Measurements from ENCODE around the gene GIMD1. TPM values are rescaled to one million over a fixed set of nuclear protein-coding genes. Genes with fewer than 3 reads are reported as not detected.

Gene GIMD1
- polyA plus RNA-seq, 1 of the 3 experiments (the other 2 are of a cell fraction) = not detected

DNA sequence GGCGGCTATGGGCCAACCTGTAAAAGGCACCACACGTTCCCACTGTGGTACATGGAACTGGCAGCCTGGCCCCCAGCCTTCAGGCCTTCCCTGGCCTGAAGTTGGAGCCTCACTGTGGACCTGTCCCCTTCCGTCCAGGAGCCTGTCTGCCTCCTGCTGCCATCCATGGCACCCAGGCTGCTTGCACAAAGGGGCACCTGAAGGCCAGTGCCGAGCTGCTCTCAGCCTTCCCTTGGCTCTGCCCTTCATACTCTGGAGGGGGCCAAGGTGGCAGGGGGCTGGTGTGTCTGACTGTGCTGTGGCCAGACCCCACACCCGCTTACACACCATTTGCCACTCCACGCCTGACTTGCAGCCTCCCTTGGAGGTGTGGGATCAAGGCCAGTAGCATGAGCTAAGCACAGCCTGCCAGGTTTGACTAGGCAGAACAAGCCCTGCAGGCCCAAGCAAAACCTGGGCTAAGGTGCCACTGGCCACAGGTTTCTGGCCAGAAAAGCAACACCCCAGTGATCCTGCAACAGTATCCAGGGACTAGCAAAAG lies 17.3 kb upstream of the GIMD1 start:
- 37% methylated on average over 6 of the region's 6 CpGs for WGBS (ENCODE audit: low lambda C conversion rate)
- Histone ChIP-seq H3K27ac (ENCODE audit: low read depth in 2 of 2, low read length in 1 of 2) (no peak overlapping the region), H3K4me2 (no peak overlapping the region), H3K4me3 (ENCODE audit: low read depth in 2 of 2, low read length in 1 of 2) (no peak overlapping the region), H3K9ac (no peak overlapping the region), H2AFZ (ENCODE audit: low read depth) (no peak overlapping the region), H3K79me2 (ENCODE audit: insufficient read depth) (no peaks in the 10 kb centered on the region), H3K36me3 (replicated peaks in 1 of 2; ENCODE audit: control insufficient read depth in 1 of 2, insufficient read depth in 2 of 2, low read length in 1 of 2) (no peaks in the 10 kb centered on the region), H3F3A (replicated peaks; ENCODE audit: insufficient read depth) (no peaks in the 10 kb centered on the region), H3K9me3 (no peaks in the 10 kb centered on the region), H3K27me3 (ENCODE audit: insufficient read depth) (no peaks in the 10 kb centered on the region), H3K9me2 (no peaks in the 10 kb centered on the region), H4K20me1 (ENCODE audit: insufficient read depth) (no peaks in the 10 kb centered on the region), H3K4me1 (ENCODE audit: control insufficient read depth in 1 of 2, insufficient read depth in 2 of 2, low read depth in 1 of 2, low read length in 1 of 2) (no peaks in the 10 kb centered on the region)
- ChIA-PET CTCF (interaction anchor here (1.7 kb wide), 1 partner anchor 16 kb away, joined by 10 read pairs; the partner anchor contains the start of gene GIMD1), POLR2A (no interaction called here)
- TF ChIP-seq CHD2 (IDR thresholded peaks at IDR 0.05; ENCODE audit: low read length, partially characterized antibody) (no peak), RCOR1 (IDR thresholded peaks at IDR 0.05; ENCODE audit: low read length) (no peak), TEAD4 (IDR thresholded peaks at IDR 0.05; ENCODE audit: borderline replicate concordance, insufficient read depth) (no peak), NRF1 (IDR thresholded peaks at IDR 0.05; ENCODE audit: low read depth, low read length) (no peak), RXRA (IDR thresholded peaks at IDR 0.05; ENCODE audit: borderline replicate concordance, low read depth) (no peak), NFIC (IDR thresholded peaks at IDR 0.05; ENCODE audit: borderline replicate concordance) (no peak)
- DNase-seq = no peak

DNA sequence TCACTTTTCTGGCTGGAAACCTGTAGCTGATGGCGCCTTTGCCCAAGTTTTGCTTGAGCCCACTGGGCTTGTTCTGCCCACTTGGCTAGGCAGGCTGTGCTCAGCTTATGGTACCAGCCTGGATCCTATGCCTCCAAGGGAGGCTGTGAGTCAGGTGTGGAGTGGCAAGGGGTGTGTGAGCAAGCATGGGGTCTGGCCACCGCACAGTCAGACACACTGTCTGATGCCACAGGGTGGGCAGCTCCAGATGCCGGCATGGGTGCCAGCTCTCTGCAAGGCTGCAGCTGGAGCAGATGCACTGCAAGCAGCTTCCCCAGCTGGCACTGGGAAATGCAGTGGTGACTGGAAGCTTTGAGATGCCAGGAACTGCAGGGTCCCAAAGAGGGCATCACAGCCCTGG lies 16.3 kb upstream of the GIMD1 start:
- Histone ChIP-seq H3K9ac (no peak overlapping the region), H2AFZ (ENCODE audit: low read depth) (no peak overlapping the region), H3K9me2 (no peaks in the 10 kb centered on the region), H3K36me3 (replicated peaks in 1 of 2; ENCODE audit: control insufficient read depth in 1 of 2, insufficient read depth in 2 of 2, low read length in 1 of 2) (no peaks in the 10 kb centered on the region), H3K4me1 (ENCODE audit: control insufficient read depth in 1 of 2, insufficient read depth in 2 of 2, low read depth in 1 of 2, low read length in 1 of 2) (no peaks in the 10 kb centered on the region), H3K79me2 (ENCODE audit: insufficient read depth) (no peaks in the 10 kb centered on the region), H3K4me3 (ENCODE audit: low read depth in 2 of 2, low read length in 1 of 2) (no peak overlapping the region), H3K27me3 (ENCODE audit: insufficient read depth) (no peaks in the 10 kb centered on the region), H3F3A (replicated peaks; ENCODE audit: insufficient read depth) (no peaks in the 10 kb centered on the region), H3K4me2 (no peak overlapping the region), H4K20me1 (ENCODE audit: insufficient read depth) (no peaks in the 10 kb centered on the region), H3K9me3 (no peaks in the 10 kb centered on the region), H3K27ac (ENCODE audit: low read depth in 2 of 2, low read length in 1 of 2) (no peak overlapping the region)
- POLR2A ChIA-PET = no interaction called here
- no CpG with 5 or more reads among the region's 3 CpGs for WGBS (ENCODE audit: low lambda C conversion rate)
- no peak for DNase-seq
- TF ChIP-seq TCF12 (IDR thresholded peaks at IDR 0.05) (no peak), YY1 (IDR thresholded peaks at IDR 0.05; ENCODE audit: low read depth) (no peak), POLR2AphosphoS5 (IDR thresholded peaks at IDR 0.05; ENCODE audit: low read depth, low read length) (no peak)
- TF ChIP-seq, protein P1, sequence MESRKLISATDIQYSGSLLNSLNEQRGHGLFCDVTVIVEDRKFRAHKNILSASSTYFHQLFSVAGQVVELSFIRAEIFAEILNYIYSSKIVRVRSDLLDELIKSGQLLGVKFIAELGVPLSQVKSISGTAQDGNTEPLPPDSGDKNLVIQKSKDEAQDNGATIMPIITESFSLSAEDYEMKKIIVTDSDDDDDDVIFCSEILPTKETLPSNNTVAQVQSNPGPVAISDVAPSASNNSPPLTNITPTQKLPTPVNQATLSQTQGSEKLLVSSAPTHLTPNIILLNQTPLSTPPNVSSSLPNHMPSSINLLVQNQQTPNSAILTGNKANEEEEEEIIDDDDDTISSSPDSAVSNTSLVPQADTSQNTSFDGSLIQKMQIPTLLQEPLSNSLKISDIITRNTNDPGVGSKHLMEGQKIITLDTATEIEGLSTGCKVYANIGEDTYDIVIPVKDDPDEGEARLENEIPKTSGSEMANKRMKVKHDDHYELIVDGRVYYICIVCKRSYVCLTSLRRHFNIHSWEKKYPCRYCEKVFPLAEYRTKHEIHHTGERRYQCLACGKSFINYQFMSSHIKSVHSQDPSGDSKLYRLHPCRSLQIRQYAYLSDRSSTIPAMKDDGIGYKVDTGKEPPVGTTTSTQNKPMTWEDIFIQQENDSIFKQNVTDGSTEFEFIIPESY (IDR thresholded peaks at IDR 0.05; ENCODE audit: borderline replicate concordance, low read depth) = no peak
- CTCF ChIA-PET = interaction anchor here (1.7 kb wide), 1 partner anchor 15 kb away, joined by 10 read pairs; the partner anchor contains the start of gene GIMD1

- H3F3A ChIP-seq (replicated peaks; ENCODE audit: insufficient read depth) = no peaks in the 10 kb centered on the region
- H3K4me3 ChIP-seq (ENCODE audit: low read depth in 2 of 2, low read length in 1 of 2) = no peak overlapping the region
- ChIA-PET CTCF (interaction anchor here (4.7 kb wide), 1 partner anchor 11 kb away, joined by 19 read pairs; the partner anchor contains the start of gene GIMD1), POLR2A (no interaction called here)
- no peaks in the 10 kb centered on the region for H3K27me3 ChIP-seq (ENCODE audit: insufficient read depth)
- DNase-seq = no peak
- H4K20me1 ChIP-seq (ENCODE audit: insufficient read depth) = no peaks in the 10 kb centered on the region
- H3K27ac ChIP-seq (ENCODE audit: low read depth in 2 of 2, low read length in 1 of 2) = no peak overlapping the region
- H2AFZ ChIP-seq (ENCODE audit: low read depth) = no peak overlapping the region
- H3K36me3 ChIP-seq (replicated peaks in 1 of 2; ENCODE audit: control insufficient read depth in 1 of 2, insufficient read depth in 2 of 2, low read length in 1 of 2) = no peaks in the 10 kb centered on the region
- H3K4me1 ChIP-seq (ENCODE audit: control insufficient read depth in 1 of 2, insufficient read depth in 2 of 2, low read depth in 1 of 2, low read length in 1 of 2) = no peaks in the 10 kb centered on the region
- no peaks in the 10 kb centered on the region for H3K79me2 ChIP-seq (ENCODE audit: insufficient read depth)
- H3K9ac ChIP-seq = no peak overlapping the region
- no peaks in the 10 kb centered on the region for H3K9me2 ChIP-seq
- H3K4me2 ChIP-seq = no peak overlapping the region
- no peaks in the 10 kb centered on the region for H3K9me3 ChIP-seq
- TF ChIP-seq RXRA (IDR thresholded peaks at IDR 0.05; ENCODE audit: borderline replicate concordance, low read depth) (no peak), TAF1 (IDR thresholded peaks at IDR 0.05; ENCODE audit: borderline replicate concordance, low read depth, low read length) (no peak), GABPA (IDR thresholded peaks at IDR 0.05; ENCODE audit: low read depth) (no peak), FOXJ3 (CRISPR knock-in tag; IDR thresholded peaks at IDR 0.05) (no peak), FOSL2 (IDR thresholded peaks at IDR 0.05; ENCODE audit: borderline replicate concordance, low read depth) (no peak), SMC3 (IDR thresholded peaks at IDR 0.05; ENCODE audit: low read depth, low read length) (no peak), SIN3A (IDR thresholded peaks at IDR 0.05; ENCODE audit: borderline replicate concordance, low read depth, low read length) (no peak), TCF12 (IDR thresholded peaks at IDR 0.05) (no peak), IRF3 (IDR thresholded peaks at IDR 0.05; ENCODE audit: low read depth, low read length) (no peak), EP300 (IDR thresholded peaks at IDR 0.05; ENCODE audit: borderline replicate concordance in 1 of 2, low read depth in 1 of 2, low read length in 1 of 2) (no peak)
- TF ChIP-seq, protein P2, sequence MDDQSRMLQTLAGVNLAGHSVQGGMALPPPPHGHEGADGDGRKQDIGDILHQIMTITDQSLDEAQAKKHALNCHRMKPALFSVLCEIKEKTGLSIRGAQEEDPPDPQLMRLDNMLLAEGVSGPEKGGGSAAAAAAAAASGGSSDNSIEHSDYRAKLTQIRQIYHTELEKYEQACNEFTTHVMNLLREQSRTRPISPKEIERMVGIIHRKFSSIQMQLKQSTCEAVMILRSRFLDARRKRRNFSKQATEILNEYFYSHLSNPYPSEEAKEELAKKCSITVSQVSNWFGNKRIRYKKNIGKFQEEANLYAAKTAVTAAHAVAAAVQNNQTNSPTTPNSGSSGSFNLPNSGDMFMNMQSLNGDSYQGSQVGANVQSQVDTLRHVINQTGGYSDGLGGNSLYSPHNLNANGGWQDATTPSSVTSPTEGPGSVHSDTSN (IDR thresholded peaks at IDR 0.05) = no peak
These were observed 11.6 kb upstream of the GIMD1 start for GRCh38 chr4:106380179-106380578.

Measured in SK-N-SH (cell line).